HG03108 (cell line): ENCODE measurements around the gene CD38.

Source experiments
- ATAC-seq: cut with Tn5 transposase; IDR thresholded peaks from one replicate; pipeline ENCODE4 v1.9.1; 2021; ENCODE audit warnings: moderate library complexity; ENCODE audit not compliant: unreplicated experiment

CD38 gene

DNA sequence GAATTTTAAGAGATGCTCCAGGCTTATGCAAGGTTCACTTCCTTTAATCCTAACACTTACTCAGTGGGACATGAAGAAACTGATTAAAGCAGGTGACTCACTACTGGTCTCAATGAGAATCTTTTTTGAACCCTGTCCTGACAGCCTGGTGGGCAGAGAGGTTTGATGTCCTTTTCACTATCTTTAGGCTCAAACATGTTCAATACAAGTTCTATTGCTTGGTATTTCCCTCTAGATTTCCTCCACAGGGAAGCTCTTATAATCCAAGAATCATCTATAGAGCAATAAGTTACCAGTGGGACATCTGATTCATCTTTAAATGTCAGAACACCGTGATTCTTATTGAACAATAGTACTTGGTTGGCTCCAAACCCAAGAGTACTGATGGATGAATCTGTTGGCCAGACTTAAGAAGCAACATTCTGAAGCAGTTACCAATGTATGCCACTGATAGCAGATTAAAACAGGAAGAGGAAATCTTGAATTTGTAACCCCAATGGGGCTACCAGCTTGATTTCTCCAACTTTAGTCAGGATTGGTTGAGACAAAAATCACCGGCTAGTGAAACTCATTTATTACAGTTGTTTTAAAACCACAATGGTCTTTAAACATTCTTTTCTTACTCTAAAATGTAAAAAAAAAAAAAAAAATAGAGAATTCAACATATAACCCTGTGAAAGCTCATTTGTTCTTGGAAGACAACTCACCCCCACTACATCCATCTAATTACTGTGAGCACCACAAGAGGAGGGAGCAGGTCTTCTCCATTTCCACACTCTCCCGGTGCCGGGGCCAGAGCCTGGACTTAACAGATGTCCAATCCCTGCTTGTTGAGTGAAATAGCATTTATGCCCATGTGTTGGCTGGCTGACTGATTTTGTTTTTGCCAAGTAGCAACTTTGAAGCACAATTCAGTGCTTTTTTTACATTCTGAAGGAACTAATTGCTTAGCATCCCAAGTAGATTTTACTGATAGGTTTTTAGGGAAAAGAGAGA is 117.1 kb downstream of the CD38 start:
- ATAC-seq: no peak

DNA sequence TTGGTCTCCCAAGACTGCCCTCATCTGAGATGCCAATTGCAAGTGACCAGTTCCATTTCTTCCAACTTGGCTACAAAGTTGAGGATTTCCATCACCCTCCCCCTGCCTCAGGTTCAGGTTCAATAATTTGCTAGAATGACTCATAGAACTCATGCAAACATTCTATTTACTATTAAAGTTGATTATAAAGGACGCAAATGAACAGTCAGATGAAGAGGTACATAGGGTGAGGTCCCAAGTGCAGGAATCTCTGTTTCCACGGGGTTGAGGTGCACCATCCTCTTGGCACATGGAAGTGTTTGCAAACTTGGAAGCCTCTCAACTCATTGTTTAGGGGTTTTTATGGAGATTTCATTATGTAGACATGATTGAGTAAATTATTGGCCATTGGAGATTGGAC is 119.4 kb downstream of the CD38 start:
- no peak for ATAC-seq

DNA sequence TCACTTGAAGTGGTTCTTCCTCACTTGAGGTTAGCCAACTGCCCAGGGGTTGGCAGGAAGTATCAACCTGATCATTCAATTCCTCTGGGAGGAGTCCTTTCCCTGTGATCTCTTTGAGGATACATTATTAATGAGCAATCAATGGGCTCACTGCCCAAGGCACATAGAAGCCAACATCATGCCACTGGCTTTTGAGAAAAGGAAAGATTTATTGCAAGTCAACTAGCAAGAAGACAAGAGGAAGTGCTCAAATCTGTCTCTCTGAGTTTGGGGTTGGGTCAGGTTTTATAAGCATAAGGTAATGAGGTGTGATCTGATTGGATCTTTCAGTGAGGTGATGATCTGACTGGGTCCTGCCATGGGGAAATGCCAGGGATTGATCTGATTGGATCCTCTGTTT is 120.8 kb downstream of the CD38 start:
- ATAC-seq: no peak

DNA sequence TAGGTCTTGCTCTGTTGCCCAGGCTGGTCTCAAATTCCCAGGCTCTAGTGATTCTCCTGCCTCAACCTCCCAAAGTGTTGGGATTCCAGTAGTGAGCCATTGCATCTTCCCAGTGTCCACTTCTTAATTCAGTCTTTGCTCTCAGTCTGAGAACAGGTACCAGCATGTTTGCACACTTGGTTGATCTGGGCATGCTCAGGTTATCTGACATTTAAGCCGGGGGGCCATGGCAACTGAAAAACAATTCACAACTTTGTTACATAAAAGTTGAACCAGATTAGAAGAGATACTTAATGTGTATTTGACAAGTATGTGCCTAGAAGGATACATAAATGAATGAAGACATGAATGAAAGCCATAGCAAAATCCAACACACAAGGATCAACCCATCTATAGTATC is 121.4 kb downstream of the CD38 start:
- no peak for ATAC-seq

DNA sequence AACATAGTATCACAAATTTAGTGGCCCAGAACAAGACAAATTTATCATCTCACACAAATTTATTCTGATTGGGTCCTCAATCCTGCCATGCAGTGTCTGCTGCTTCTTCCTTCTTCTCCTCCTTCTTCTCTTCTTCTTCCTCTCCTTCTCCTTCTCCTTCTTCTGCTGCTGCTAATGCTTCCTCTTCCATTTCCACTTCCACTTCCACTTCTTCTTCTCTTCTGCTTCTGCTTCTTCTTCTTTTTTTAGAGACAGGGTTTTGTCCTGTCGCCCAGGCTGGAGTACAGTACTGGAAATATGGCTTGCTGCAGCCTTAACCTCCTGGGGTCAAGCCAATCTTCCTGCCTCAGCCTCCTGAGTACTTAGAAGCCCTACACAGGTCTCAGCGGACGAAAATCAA is 122.9 kb downstream of the CD38 start:
- no peak for ATAC-seq

DNA sequence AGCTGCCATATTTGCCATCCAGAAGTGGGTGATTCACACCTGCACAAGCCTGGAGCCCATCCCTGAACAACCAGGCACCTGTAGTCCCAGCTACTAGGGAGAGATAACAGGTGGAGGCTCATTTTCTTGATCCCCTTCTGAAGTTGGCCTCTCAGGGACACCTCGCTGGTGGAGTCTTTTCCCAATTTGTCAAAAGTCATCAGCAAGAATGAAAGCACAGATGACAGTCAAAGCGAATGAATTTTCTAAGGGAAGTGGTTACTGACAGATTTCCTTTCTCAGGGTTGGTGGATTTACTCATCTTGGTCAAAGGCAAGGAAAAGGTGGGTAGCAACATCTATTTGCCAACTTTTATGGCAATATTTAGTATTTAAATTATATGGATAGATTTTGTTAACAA is 123.9 kb downstream of the CD38 start:
- ATAC-seq: no peak

DNA sequence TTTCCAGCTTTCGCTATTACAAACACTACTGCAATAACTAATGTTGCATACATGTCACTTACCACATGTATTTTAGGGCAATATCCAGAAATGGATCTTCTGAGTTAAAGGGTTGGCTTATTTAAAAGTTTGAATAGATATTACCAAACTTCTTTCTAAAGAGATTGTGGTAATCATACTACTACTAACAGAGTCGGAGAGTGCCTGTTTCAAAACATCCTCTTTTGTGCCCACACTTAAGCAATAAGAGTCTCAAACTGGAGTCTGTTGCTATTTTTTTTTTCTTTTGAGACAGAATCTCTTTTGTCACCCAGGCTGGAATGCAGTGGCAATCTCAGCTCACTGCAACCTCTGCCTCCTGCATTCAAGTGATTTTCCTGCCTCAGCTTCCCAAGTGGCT is 124.6 kb downstream of the CD38 start:
- ATAC-seq: no peak
